Measurements from ENCODE around the gene KCNJ4.
"Not testable (repeated sequence)": the region's sequence is repeated elsewhere in the genome, so short reads cannot be mapped to it uniquely, and the experiment has no call there.

Gene KCNJ4

DNA sequence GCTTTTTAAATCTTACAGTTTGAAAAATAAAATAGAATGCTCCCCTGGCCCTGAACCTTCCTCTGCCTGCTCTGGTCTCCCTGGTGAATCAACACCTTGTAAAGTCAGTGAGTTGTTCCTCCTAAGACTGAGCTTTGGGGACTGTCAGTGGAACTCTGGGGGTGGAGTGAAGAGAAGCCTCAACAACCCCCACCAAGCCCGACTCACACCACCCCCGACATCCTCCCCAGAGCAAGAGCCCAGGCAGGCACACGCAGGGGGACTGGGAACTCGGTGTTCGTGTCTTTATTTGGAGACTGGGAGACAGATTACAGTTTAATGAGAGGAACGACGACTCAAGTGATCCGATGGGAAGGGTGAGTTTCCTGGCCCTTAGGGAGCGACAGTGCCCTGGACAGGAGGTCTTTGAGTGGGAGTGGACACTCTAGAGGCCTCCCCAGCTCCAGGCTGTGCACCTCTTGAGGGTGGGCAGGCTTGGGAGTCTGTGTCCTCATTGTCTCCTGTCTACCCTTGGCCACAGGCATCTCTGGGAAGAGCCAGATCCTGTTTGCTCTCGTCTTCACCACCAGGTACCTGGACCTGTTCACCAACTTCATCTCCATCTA, 19.1 kb upstream of the KCNJ4 start:
- in situ Hi-C loops (cut with HindIII; ENCODE audit: low sequenced_read_pairs) = no loop called here

DNA sequence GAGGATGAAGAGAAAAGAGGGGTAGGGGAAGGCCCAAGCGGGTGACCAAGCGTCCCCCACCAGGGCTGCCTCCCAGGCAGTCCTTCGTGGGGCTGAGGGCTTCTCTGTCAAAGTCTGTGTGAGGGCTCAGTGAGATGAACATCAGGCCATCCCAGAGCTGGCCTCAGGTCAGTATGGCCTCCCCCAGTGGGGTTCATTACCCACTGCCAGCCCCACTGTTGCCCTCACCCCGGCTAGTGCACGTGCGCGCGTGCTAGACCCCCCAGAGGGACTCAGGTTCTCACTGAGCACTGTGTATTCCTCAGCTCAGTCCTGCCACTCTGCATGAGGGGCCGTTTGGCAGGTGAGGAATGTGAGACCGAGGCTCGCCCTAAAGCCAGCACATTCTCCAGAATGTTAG, 16.2 kb upstream of the KCNJ4 start:
- in situ Hi-C loops (cut with HindIII; ENCODE audit: low sequenced_read_pairs) = no loop called here

DNA sequence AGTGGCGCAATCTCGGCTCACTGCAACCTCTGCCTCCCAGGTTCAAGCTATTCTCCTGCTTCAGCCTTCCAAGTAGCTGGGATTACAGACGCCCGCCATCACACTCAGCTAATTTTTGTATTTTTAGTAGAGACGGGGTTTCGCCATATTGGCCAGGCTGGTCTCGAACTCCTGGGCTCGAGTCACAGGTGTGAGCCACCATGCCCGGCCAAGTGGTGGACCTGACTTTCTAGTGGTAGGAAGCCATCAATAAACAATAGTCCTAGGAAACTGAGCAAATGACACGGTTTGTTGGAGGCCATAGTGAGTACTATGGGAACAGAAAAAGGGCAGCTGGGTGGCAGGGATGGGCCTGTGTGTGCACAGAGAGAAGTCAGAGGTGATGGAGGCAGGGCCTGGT, 15.2 kb upstream of the KCNJ4 start:
- in situ Hi-C loops (cut with HindIII; ENCODE audit: low sequenced_read_pairs) = not testable (repeated sequence)

DNA sequence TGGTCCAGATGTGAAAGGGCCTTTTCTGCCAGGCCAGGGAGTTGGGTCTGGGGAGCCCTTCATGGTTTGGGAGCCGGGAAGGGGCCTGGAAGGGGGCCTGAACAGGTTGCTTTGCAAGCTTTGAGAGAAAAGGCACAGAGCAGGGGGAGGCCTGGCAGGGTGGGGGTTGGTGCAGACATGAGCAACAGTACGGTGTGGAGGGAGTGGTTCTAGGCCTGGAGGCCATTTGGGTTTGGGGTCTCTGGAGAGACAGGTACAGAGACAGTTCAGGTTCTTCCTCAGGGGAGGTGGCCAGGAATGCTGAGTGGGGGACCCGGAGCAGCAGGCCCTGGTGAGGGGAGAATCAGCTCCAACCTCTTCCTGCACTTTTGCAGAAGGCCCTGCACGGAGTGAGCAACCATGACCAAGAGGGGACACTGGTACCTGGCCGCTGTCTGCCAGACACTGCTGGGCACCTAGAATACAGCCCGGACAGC, 14.3 kb upstream of the KCNJ4 start:
- in situ Hi-C loops (cut with HindIII; ENCODE audit: low sequenced_read_pairs) = no loop called here

DNA sequence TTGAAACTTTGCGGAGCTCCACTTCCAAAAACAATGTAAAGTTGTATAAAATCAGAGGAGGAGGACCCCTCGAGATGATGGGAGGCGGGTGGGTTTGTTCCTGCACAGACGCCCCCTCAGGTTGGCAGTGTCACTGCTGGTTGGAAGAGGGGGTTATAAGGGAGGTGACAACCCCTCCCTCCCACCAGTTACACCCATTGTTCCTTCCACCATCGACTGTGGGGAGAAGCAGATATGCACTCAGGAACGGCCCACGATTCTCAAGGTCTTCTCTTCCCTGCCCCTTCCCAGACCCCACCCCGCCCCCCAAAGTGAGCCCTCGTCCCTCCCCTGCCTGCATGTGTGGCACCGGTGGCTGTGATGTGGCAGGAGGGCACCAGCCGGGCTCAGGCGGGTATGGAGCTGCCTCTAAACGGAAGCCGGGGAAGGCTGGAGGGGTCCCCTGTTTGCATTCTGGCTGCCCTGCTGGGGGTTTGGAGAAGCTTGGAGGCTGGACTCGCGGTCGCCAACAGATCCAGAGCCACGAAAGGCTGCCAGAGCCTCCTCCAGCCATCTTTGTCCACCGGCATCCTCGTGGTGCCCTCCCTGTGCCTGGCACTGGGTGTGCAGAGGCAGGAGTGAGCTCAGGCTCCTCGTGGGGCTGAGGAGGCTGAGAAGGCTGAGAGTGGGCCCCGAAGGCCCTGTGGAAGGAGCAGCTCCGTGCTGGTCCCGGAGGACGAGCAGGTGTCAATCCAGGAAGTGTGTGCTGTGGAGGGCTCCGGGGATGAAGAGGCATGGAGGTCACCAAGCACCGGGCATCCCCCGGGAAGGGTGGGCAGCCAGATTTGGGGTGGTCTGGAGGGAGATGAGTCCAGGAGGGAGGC, 13.7 kb upstream of the KCNJ4 start:
- in situ Hi-C loops (cut with HindIII; ENCODE audit: low sequenced_read_pairs) = no loop called here

DNA sequence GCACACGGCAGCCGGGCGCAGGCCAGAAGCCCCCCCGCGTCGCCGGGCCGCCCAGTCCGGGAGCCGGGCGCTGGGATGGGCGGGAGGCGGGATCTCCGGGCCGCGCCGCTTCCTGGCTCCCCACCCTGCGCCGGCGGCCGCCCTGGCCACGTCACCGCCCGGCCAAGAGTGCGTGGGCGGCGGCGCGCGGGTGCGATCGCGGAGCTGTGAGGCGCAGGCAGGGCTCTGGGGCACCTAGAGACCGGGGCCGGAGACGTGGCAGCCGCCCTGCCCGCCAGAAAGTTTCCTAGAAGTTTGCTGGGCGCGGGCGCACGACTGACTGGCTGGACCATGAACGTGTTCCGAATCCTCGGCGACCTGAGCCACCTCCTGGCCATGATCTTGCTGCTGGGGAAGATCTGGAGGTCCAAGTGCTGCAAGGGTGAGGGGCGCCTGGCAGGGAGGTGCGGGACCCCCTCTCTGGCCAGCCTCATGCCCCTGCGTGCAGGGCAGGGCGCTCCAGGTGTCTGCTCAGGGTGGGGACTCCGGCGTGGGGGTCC, 13.0 kb upstream of the KCNJ4 start, which contains the start of gene KDELR3:
Gene KDELR3, plus strand, starts transcription at position 193 of the 539 bp plus-strand sequence. Its CDS starts 138 bp downstream, at position 331.
- in situ Hi-C loops (cut with HindIII; ENCODE audit: low sequenced_read_pairs) = no loop called here

DNA sequence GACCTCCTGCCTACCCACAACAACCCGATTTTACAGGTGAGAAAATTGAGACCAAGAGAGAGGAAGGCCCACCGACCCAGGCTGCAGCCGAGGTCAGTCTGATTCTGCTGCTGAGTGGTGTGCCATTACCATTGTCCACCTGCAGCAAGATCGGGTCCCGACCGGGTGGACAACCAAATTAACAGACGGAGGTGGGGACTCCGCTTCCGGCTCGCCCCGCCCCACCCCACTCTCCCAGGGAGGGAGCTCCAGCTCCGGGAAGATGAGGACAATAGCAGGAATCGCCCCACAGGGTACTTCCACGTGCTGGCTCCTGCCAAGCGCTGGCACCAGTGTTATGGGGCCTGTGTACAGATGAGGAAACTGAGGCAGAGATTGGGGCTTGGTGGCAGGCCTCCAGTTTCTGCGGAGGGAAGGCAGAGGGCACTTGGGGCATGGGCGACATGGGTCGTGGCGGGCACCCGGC, 12.5 kb upstream of the KCNJ4 start:
- in situ Hi-C loops (cut with HindIII; ENCODE audit: low sequenced_read_pairs) = no loop called here

DNA sequence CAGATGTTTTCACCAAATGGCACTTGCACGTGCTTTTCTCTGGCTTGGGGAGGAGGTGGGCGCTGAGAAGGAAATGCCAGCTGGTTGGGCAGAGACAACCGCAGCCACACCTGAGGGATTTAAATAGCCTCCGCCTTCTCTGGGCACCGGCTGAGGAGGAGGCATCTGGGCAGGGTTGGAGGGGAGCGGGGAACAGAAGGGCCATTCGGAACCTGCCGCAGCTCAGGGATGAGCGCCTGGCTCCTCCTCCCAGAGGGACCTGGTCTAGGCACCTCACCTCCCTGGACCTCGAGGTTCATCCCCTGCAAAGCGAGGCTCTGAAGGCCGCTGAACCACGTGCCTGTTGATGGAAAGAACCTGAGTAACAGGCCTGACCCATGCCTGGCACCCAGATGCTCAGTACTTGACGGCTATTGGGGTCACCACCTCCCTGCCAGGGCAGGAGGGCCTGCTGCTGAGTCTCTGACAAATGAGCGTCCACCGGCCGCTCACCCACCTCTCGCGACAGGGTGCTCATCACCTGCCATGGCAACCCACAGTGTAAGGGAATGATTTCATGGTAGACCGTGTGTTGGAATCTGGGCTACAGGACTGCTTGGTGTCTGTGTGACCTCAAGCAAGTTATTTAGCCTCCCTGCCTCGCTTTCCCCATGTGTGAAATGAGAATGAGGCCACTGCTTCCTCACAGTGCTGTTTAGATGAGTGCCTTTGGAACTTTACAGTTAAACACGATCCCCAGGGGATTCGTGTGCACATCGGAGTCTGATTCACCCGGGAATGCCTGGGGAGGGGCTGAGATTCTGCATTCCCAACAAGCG, 10.9 kb upstream of the KCNJ4 start:
- in situ Hi-C loops (cut with HindIII; ENCODE audit: low sequenced_read_pairs) = no loop called here

DNA sequence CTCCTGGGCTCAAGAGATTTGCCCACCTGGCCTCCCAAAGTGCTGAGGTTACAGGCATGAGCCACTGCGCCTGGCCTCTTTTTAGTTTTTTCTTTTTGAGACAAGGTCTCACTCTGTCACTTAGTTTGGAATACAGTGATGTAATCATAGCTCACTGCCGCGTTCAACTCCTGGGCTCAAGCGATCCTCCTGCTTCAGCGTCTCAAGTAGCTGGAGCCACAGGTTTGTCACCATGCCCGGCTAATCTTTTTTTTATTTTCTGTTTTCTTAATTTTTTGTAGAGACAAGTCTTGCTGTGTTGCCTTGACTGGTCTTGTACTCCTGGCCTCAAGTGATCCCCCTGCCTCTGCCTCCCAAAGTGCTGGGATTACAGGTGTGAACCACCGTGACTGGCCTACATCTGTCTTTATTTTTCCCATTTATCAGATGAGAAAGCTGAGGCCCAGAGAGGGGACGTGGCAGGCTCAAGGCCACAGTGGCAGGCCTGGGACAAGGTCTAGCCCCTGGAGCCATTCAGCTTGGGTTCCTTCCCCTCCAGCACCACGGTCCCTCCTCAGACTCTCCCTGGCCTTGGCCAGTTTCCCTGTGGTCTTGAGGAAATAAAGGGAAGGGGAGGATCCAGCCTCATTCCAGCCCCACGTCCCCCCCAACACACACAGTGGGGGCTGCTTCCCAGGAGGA, 10.1 kb upstream of the KCNJ4 start:
- in situ Hi-C loops (cut with HindIII; ENCODE audit: low sequenced_read_pairs) = no loop called here

DNA sequence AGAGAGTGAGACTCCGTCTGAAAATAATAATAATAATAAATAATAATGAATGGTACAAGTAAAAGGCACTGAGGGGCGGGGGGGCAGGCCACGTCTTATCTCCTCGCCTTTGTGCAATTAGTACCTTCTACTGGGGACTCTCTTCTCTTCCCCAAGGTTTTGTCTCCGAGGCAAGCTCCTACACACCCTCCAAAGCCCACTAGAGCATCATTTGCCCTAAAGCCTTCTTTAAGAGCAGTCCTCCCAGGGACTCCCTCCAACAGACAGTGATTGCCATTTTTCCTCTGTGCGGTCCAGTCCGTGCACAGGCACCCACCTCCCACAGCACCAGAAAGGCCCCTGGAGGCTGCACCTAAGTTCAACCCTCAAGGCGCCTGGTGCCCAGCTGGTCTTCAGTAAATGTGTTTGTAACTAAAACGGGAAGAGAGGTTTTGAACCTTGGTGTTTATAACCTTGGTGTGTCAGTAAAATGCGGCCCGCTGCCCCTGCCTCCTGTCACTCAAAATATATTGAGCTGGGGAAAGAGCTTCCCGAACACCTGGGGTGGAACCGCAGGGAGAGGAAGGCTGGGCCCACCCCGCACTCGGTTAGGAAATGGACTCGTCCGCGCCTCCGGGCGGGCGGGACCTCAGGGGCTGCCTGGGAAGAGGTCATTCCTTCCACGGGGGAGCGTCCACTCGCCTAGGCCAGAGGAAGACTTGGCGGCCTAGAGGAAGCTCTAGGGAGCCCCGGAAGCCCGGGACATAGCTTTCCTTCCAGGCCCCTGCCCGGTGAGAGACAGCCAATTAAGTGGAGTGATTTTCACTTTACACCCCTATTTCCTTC, 8.2 kb upstream of the KCNJ4 start:
- in situ Hi-C loops (cut with HindIII; ENCODE audit: low sequenced_read_pairs) = no loop called here

DNA sequence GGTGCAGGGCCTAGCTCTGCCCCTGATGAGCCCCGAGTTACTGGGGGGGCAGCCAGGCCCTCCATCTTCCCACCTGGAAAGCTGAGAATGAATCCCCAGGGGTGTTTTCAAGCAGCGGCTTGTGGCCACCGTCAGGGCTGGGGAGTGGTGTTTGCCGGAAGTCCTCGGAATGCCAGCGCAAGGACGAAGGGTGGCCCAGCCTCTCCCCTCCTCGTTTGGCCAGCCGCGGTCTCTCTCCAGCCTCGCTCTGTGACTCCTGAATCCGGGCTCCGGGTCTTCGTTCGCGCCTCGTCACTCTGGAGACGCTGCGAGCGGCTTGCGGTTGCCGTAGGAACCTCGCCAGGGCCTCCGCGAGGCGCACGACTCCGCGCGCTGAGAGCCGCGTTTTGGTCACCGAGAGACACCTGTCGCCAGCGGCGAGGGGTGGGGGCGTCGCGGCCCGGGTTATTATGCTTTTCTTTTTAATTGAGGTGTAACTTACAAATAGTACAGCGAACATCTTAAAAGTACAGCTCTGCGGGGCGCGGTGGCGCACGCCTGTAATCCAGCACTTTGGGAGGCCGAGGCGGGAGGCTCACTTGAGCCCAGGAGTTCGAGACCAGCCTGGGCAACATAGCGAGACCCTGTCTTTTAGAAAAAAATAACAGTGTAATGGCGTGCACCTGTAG, 6.5 kb upstream of the KCNJ4 start:
- in situ Hi-C loops (cut with HindIII; ENCODE audit: low sequenced_read_pairs) = no loop called here

DNA sequence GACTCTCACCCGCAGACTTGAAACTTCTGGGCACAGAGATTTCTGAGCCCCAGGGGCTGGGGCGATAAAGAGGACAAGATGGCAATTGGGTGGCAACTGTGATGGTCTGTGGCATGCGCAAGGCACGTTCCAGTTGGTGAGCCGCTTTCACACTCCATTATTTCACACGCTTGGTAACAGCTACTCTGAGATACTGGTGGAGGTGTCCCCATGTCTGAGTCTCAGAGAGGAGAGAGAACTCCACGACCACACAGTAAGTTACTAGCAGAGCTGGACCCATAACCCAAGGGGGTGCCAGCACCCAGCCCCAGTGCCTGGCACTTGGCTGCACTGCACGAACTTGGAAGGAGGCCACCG, 6.0 kb upstream of the KCNJ4 start:
- in situ Hi-C loops (cut with HindIII; ENCODE audit: low sequenced_read_pairs) = no loop called here

DNA sequence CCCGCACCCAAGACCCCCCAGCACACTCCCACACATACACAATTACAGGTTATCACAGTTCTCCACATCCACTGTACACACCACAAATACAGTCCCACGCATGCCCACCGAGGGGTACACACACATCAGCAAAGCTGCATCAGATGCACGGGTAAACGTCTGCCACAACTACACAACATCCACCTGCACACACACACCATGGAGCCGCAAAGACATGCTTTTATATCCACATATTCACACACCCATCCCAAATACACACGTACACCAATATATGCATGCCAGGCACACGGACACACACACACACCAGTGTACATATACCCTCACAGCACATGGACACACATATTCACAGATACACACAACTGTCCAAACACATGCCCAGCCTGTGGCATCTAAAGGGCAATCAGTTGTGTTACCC, 5.4 kb upstream of the KCNJ4 start:
- in situ Hi-C loops (cut with HindIII; ENCODE audit: low sequenced_read_pairs) = no loop called here

DNA sequence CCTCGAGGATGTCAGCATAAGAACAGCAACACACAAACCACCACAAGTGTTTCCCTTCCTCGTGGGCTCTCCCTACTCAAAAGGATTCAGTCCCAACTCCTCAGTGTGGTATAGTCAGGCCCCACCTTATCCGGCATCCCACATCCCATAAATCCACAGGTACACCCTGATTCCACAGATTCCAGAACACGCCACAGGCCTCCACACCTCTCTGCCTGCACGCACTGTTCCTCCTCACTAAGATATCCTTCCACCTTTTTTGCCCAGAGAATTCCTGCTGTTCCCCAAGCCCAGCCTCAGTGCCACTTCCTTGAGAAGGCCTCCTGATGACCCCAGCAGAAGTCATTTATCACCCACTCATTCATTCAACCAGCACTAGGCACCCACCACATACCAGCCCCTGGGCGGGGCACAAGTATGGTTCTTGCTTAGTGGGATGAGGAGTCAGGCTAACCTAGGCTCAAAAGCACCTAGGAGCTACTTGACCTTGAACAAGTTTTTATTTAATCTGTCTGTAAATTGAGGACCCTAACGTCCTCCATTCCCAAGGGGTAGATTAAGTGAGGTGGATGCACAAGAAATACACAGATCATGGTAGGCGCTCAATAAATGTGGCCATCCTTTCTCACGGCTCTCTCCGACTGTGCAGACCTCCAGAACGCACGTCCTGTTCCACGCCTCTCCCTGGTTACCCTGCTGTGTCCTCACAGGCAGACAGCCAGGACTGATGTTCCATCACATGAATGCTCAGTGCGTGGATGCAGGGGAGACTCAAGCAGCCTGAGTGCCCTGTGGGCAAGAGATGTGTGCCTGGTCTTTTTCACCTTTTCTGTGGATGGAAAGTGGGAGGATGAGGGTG, 2.1 kb upstream of the KCNJ4 start:
- in situ Hi-C loops (cut with HindIII; ENCODE audit: low sequenced_read_pairs) = no loop called here

DNA sequence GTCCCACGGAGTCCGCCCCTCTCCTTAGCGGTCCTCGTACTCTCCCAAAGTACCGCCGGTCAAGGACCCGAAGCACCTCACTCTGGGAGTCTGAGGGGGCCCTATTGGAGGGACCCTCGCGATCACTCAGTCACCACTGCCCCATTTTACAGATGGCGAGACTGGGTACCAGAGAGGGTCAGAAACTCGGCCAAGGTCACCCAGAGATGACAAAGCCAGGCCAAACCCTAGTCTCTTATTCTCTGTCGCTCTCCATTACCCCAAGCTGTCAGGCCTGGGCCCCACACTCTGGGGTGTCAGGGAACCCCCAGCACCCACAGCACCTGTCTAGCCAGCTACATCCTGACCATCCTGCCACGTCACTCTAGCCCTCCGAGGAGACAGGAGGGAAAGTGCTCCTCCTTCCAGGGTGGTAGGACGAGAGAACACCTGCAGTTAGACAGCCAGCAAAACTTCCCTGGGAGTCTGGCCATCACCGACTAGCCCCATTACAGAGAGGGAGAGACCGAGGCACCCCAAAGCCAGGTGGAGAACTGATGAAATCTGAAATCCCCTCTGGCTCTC, 1.4 kb upstream of the KCNJ4 start:
- in situ Hi-C loops (cut with HindIII; ENCODE audit: low sequenced_read_pairs) = no loop called here

DNA sequence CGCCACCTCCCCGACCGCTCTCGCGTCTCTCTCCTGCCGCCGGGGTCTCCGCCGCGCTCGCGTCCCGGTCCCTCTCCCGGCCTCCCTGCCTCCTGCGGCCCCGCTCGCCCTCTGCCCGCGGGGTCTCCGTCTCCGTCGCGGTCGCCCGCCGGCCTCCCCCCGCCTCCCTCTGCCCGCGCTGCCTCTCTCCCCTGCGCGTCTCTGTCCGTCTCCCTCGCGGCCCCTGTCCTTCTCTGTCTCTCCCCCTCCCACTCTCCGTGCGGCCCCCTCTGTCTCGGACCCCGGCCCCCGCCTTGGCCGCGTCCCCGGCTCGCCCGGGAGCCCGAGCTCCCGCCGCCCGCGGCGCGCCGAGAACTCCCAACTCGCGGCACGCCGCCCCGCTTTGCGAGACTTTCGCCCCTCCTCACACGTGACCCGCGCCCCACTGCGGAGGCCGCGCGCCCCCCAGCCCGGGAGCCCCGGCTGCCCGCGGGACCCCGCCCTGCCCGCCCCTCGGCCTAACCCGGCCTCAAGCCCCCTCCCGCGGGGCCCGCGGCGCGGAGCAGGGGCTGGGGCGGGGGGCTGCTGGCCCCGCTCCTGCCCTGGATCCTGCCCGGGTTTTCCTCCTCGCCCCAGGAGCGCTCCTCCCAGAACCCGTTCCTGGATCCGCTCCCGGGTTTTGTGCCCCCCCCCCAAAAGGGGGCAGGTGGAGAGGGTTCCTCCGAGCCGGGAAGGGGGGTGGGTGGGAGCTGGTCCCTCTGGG, 702 bp upstream of the KCNJ4 start:
- in situ Hi-C loops (cut with HindIII; ENCODE audit: low sequenced_read_pairs) = no loop called here

DNA sequence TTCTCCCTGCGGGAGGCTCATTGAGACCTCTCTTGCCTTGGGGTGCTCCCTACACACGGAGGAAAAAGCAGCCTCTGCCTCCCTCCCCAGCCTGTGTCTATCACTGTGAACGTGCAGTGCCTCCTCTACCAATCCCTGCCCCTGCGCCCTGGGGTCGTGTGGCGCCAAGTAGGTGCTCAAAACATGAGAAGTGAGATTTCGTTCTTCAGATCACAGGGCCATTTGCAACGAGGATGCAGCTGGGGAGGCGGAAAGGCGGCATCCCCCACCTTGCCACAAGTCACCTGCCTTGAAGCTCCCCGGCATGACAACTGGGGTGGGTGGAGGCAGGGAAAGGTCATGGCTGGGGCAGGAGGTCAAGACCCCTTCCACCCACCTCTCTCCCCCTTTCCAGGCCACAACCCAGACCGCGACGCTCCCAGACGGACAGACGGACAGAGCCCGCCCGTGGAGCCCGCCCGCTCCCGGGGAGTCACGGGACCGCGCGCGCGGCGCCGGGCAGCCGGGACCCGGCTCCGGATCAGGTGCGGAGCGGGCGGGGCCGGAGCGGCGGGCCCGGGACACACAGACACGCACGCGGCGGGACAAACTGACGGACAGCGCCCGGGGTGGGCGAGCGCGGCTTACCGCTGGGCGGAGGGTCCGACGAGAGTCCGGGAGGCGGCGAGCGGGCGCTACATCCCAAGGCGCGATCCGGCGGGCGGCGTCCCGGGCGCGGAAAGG, 485 bp downstream of the KCNJ4 start:
- in situ Hi-C loops (cut with HindIII; ENCODE audit: low sequenced_read_pairs) = no loop called here
